Suprapubic skin (tissue), 4 donors: Measurements from ENCODE around the gene PGAP6. TPM values are rescaled to one million over a fixed set of nuclear protein-coding genes. Genes with fewer than 3 reads are reported as not detected.

Experiments
- DNase-seq, 2 donors: peaks; one replicate each; pipeline ENCODE4 v3.0.0-alpha.2; 2019; ENCODE audit warnings: low spot score in 2 of 2
- H3K27ac ChIP-seq: fragments of 200-600 bp; sonication (generic); one replicate; pipeline ENCODE4 v1.5.1; 2019
- H3K27me3 ChIP-seq: fragments of 200-600 bp; sonication (generic); one replicate; pipeline ENCODE4 v1.5.1; 2019
- H3K36me3 ChIP-seq: fragments of 200-600 bp; sonication (generic); one replicate; pipeline ENCODE4 v1.5.1; 2019
- H3K4me1 ChIP-seq: fragments of 200-600 bp; sonication (generic); one replicate; pipeline ENCODE4 v1.5.1; 2019
- H3K4me3 ChIP-seq: fragments of 200-600 bp; sonication (generic); one replicate; pipeline ENCODE4 v1.5.1; 2019; ENCODE audit warnings: mild to moderate bottlenecking
- H3K9me3 ChIP-seq: fragments of 200-600 bp; sonication (generic); one replicate; pipeline ENCODE4 v1.5.1; 2019
- CTCF ChIP-seq, 2 donors: fragments of 200-600 bp in 1 of 2; fragments of 450-650 bp in 1 of 2; sonication (generic) in 1 of 2; IDR thresholded peaks; one replicate each; pipeline ENCODE4 v1.5.1; 2016 to 2019; ENCODE audit warnings: antibody characterized with exemption in 2 of 2, mild to moderate bottlenecking in 1 of 2, moderate library complexity in 1 of 2
- EP300 ChIP-seq: sonication (generic); formaldehyde crosslinking; IDR thresholded peaks from one replicate; pipeline ENCODE4 v1.6.1; 2017; ENCODE audit warnings: antibody characterized with exemption
- POLR2A ChIP-seq, 2 donors: fragments of 450-650 bp; IDR thresholded peaks; one replicate each; pipeline ENCODE4 v1.6.1; 2017; ENCODE audit warnings: antibody characterized with exemption in 2 of 2, mild to moderate bottlenecking in 2 of 2, moderate library complexity in 2 of 2
- POLR2AphosphoS5 ChIP-seq, 3 donors: sonication (generic); formaldehyde crosslinking; IDR thresholded peaks; one replicate each; pipeline ENCODE4 v1.6.1; 2017; ENCODE audit warnings: antibody characterized with exemption in 3 of 3
- WGBS: methylation state at CpG from one replicate; pipeline ENCODE4 v1.1.5; 2018; 5-methylcytosine and 5-hydroxymethylcytosine counted together
- total RNA-seq, 4 donors: library from RNA; depleted of rRNA; stranded (reverse); fragments of >200 nt; gene quantifications; one replicate each; pipeline ENCODE4 v1.1.0, GENCODE V29; 2016

The PGAP6 gene
- total RNA-seq, 4 donors from 2014 or later: 12.6 to 19.3 (median 15.5) TPM

GRCh38 chr16:360698-361336 is 21.0 kb downstream of the PGAP6 start:
- no peak for TF ChIP-seq POLR2A (IDR thresholded peaks at IDR 0.05)
- no peak for TF ChIP-seq POLR2AphosphoS5 (IDR thresholded peaks at IDR 0.05)
- no peak for TF ChIP-seq CTCF (IDR thresholded peaks at IDR 0.05)
- TF ChIP-seq EP300: no peak
- DNase-seq: no peak
- no peaks in the 10 kb centered on the region for H3K9me3 ChIP-seq
- no peaks in the 10 kb centered on the region for H3K36me3 ChIP-seq
- WGBS: 87% methylated on average over 40 of the region's 47 CpGs
- H3K4me3 ChIP-seq: no peak overlapping the region
- H3K27ac ChIP-seq: no peak overlapping the region
- H3K27me3 ChIP-seq: no peaks in the 10 kb centered on the region
- H3K4me1 ChIP-seq: peaks cover 7% of the 10 kb centered on the region

- Histone ChIP-seq H3K36me3 (no peaks in the 10 kb centered on the region), H3K4me1 (peaks cover 7% of the 10 kb centered on the region), H3K4me3 (no peak overlapping the region), H3K27me3 (no peaks in the 10 kb centered on the region), H3K27ac (no peak overlapping the region), H3K9me3 (no peaks in the 10 kb centered on the region)
- DNase-seq: no peak
- WGBS: 88% methylated on average over 39 of the region's 47 CpGs
- TF ChIP-seq POLR2AphosphoS5 (IDR thresholded peaks at IDR 0.05): no peak
- TF ChIP-seq POLR2A (IDR thresholded peaks at IDR 0.05): no peak
- no peak for TF ChIP-seq EP300
- no peak for TF ChIP-seq CTCF (IDR thresholded peaks at IDR 0.05)
Observed at GRCh38 chr16:359871-360697, 21.7 kb downstream of the PGAP6 start.

- Histone ChIP-seq H3K4me3 (no peak overlapping the region), H3K9me3 (no peaks in the 10 kb centered on the region), H3K36me3 (no peaks in the 10 kb centered on the region), H3K27ac (no peak overlapping the region), H3K4me1 (peaks cover 11% of the 10 kb centered on the region), H3K27me3 (no peaks in the 10 kb centered on the region)
- DNase-seq: peak in 1 of 2 donors; percentile 62
- WGBS: 90% methylated on average over 11 of the region's 19 CpGs
- TF ChIP-seq CTCF (IDR thresholded peaks at IDR 0.05) (no peak), POLR2A (IDR thresholded peaks at IDR 0.05) (no peak), POLR2AphosphoS5 (IDR thresholded peaks at IDR 0.05) (no peak), EP300 (no peak)
Observed at GRCh38 chr16:359067-359763, 22.6 kb downstream of the PGAP6 start.

GRCh38 chr16:356741-357140 is 25.0 kb downstream of the PGAP6 start:
- Histone ChIP-seq H3K27ac (no peak overlapping the region), H3K36me3 (no peaks in the 10 kb centered on the region), H3K9me3 (no peaks in the 10 kb centered on the region), H3K4me1 (peaks cover 18% of the 10 kb centered on the region), H3K4me3 (no peak overlapping the region), H3K27me3 (no peaks in the 10 kb centered on the region)
- WGBS: 76% methylated on average over 7 of the region's 12 CpGs
- TF ChIP-seq POLR2AphosphoS5 (IDR thresholded peaks at IDR 0.05) (no peak), POLR2A (IDR thresholded peaks at IDR 0.05) (no peak), CTCF (IDR thresholded peaks at IDR 0.05) (no peak), EP300 (no peak)
- no peak for DNase-seq
